Renal pelvis (tissue), 12 donors: Measurements from ENCODE around the gene AMDHD1. TPM values are rescaled to one million over a fixed set of nuclear protein-coding genes. Genes with fewer than 3 reads are reported as not detected.

Experiments used
- DNase-seq: peaks from one replicate; pipeline ENCODE4 v3.0.0-alpha.2; 2013
- long read RNA-seq, 16 experiments: transcript quantifications; one replicate each; lab custom pipeline, GENCODE V29; 2026
- polyA plus RNA-seq, 3 donors: library from polyadenylated mRNA; unstranded; fragments of 120-200 nt; gene quantifications; one replicate each; pipeline ENCODE4 v1.2.1, GENCODE V29; 2013; ENCODE audit not compliant: insufficient read length in 3 of 3

The AMDHD1 gene
- polyA plus RNA-seq: 1 to 10 TPM; 1.0 to 1.7 (median 1.4) TPM
- long read RNA-seq, donor 1: 0 reads
- long read RNA-seq, donor 2: 0 reads
- long read RNA-seq, donor 3, partial matches to known transcripts: 70 of 92 reads
- long read RNA-seq, donor 3, other reads (novel, unspliced or antisense): 22 of 92 reads
- long read RNA-seq, donor 4, partial matches to known transcripts: 0 of 1 reads
- long read RNA-seq, donor 4, other reads (novel, unspliced or antisense): 0 of 1 reads
- long read RNA-seq, donor 5: 0 reads
- long read RNA-seq, donor 6: 0 reads
- long read RNA-seq, donor 7: 0 reads
- long read RNA-seq, donor 8: 0 reads
- long read RNA-seq, donor 9: 0 reads
- long read RNA-seq, donor 10: 0 reads
- long read RNA-seq, donor 11: 0 reads
- long read RNA-seq, donor 12: 0 reads
- long read RNA-seq, donor 13: 0 reads
- long read RNA-seq, donor 14: 0 reads
- long read RNA-seq, donor 15: 0 reads
- long read RNA-seq, donor 16, partial matches to known transcripts: 0 of 1 reads
- long read RNA-seq, donor 16, other reads (novel, unspliced or antisense): 0 of 1 reads

DNA sequence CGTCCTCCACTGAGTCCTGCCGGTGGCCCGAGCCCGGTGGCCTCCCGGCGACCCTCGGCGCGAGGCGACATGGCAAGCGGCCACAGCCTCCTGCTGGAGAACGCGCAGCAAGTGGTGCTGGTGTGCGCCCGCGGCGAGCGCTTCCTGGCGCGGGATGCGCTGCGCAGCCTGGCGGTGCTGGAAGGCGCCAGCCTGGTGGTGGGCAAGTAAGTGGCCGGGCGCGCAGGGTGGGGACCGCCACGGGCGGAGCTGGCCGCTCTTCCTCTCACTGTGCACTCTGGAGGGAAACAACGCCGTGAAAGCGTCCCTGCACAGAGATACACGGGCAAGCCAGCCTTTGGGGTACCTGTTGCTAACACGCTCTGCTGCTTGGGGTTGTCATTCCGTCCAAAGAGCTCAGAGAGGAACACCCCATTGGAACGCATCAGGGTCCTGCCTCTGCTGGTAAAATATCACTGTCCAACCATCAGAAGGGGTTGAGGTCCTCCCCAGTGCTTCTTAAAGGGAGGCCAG, at the start of gene AMDHD1:
TSS of gene AMDHD1 (plus strand) at position 2 of the 513 bp plus-strand sequence. CDS start at position 70, 68 bp downstream.
- DNase-seq: peak; percentile 48

GRCh38 chr12:95896846-95897245, 46.3 kb upstream of the AMDHD1 start:
- no peak for DNase-seq

DNA sequence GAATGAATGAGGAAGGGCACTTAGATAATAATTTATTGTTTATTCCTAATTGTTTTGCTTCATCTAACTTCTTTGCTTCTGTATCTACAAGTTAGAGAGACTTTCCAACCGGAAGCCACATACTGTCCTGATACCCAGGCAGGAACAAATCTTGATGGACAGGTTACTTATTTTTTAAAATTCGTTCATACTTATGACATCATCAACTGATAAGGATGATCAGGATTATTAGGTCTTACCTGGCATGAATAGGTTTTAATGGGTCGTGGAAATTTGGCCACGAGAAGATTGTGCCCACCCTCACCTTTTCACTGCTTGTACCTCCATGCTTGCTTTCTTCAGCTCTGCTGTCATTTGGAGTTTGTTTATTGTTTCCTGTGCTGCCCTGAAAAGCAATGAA, 45.0 kb upstream of the AMDHD1 start:
- DNase-seq: no peak

DNA sequence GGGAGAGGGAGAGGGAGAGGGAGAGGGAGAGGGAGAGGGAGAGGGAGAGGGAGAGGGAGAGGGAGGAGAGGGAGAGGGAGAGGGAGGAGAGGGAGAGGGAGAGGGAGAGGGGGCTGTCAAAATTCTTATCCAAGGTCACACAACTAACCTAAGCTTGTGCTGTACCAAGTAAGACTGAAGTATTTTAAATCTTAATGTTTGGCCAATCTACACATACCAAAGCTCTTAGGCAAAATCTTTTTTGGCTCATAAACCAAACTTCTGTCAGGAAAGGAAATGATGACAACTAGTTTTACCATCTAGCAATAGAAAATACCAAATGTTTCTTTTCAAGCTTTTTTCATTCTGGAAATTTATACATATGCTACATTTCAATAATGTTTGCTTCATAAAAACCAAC, 34.6 kb upstream of the AMDHD1 start:
- no peak for DNase-seq

DNA sequence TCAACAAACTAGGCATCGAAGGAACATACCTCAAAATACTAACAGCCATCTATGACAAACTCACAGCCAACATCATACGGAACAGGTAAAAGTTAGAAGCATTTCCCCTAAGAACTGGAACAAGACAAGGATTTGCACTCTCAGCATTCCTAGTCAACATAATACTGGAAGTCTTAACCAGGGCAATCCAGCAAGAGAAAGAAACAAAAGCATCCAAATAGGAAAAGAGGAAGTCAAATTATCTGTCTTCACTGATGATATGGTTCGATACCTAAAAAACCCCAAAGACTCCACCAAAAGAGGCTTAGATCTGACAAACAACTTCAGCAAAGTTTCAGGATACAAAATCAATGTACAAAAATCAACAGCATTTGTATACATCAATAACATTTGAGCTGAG, 33.3 kb upstream of the AMDHD1 start:
- DNase-seq: no peak

DNA sequence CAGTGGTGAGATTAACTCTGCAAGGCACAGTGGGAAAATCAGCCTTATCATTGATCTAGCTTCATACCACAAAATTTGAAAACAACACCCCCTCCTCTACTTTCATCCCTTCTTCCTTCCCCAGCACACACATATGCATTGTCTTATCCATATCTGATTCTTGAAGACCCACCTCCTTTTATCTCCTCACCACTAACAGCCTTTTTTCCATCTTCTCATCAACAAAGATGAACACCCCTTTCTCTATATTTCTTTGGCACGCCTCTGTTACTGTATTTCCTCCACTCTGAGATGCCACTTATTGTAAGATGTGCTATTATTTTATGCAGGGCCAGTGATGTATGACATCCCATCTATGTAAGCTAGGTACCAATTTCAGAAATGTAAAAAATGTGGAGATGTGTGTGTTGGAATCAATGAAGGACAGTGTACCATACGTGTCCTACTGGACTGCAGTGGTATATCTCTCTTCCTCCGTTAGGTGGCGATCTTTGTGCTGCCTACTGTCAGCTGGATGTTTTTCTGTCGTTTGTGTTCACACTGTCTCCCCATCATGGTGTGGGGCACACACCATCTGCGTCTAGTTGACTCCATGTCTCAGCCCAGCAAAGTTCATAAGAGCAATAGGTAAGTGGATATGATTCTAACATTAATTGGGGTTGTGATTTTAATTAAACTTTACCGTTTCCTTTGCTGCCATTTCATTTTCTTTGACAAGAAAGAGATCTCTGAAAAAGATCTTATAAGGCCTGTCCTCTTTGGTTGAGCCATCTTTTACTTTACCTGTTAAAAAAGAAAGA, 24.7 kb upstream of the AMDHD1 start:
- DNase-seq: no peak

GRCh38 chr12:95919110-95919509, 24.0 kb upstream of the AMDHD1 start:
- DNase-seq: no peak

GRCh38 chr12:95922231-95922630, 20.9 kb upstream of the AMDHD1 start:
- DNase-seq: no peak

- no peak for DNase-seq
These were observed 2.6 kb upstream of the AMDHD1 start for GRCh38 chr12:95940514-95940913.

DNA sequence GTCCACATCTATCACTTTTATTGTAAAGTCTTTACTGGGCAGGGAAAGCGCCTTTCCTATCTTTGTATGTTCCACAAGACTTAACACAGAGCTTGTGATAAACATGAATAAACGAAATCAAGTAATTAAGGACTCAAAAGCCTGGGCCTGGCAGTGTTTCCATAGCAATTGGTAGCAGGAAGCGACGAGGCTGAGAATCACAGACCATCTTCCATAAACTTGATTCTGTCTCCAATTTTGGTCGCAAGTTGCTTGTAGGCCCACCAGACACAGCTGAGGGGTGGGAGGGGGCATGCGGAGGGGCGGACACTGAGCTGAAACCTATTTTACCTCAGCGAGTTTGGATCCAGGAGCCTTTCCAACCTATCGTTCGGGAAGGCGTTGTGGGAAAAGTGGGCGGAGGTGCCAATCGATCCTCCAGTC, 1.0 kb upstream of the AMDHD1 start:
- no peak for DNase-seq

DNA sequence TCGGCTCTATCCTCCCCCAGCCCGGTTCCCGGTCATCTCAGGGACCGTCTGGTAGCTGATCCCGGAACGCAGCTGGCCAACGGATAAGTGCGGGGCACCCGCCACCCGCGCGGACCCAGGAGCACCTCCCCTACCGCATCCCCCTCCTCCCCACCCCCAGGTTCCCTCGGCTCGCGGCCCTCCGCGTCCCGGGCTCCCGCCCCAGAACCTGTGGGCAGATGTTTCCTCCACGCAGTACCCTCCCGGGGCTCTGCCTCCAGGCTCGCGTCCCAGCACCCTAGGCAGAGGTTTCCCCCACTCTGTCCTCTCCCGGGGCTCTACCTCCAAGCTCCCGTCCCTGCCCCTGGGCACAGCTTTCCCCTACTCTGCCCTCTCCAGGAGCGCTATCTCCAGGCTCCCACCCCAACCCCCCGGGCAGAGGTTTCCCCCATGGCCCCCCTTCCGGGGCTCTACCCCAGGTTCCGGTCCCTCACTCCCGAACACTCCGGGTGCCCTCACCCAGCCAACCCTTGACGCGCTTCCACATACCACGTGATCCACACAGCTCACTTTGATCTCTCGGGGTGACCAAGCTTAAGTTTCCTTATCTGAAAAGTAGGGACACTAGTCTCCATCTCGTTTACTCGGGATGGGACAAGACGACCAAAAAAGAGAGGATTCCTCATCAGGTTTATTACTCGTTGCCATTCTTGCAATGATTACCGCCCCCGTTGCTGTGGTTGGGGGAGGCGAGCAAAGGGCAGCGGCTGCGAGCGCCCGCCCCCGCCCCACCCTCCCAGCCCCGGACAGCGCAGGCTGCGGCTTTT, 404 bp upstream of the AMDHD1 start, which contains the start of gene CCDC38:
TSS of gene CCDC38 (minus strand) at position 91 of the 806 bp plus-strand sequence. CDS start 6,105 bp downstream, outside the sequence.
- peak; percentile 61 for DNase-seq

DNA sequence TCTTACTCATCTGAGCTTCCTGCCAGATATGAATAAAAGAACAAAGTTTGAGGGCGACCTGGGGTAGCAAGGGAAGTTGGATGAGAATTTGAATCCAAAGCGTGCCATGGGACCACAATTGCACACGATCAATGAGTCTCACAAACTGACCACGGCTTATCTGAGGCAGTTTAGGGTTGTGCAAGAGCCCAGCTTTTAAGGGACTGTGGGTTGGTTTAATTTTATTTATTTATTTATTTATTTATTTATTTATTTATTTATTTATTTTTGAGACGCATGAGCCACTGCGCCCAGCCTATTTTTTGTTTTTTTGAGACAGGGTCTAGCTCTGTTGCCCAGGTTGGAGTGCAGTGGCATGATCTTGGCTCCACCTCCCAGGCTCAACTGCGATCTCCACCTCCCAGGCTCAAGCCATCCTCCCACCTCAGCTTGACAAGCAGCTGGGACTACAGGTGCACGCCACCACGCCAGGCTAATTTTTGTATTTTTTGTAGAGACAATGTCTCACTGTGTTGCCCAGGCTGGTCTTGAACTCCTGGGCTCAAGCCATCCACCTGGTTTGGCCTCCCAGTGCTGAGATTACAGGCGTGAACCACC, 1.1 kb downstream of the AMDHD1 start:
- no peak for DNase-seq

DNA sequence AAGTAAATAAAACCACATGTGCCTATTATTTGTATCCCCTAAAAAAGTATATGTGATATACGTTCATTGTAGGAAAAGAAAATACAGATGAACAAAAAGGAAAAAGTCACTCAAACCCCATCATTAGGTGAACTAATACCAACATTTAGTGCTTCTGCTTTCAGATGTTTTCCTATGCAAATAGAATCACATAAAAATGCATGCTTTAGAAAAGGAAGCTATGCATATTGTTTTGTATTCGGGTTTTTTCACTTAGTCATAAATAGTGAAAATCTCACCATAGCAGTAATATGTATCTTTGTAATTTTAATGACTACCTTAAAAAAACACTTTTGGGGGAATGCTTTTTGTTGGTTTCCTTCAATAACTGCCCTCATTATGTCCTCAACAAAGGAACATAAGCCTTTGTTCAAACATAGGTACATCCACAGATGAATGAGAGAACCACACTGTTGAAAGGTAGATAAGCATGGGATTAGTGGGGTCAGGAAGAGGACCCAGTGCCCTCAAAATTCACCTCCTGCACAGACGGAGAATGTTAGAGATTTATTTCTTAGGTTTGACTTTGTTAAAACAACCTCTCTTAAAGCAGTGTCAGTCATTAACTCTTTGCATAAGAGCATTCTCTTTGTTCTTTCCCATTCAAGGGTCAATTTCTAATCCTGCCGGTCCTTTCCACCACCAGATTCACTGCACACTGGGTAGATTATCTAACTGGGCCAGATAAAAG, 6.5 kb downstream of the AMDHD1 start:
- no peak for DNase-seq

GRCh38 chr12:95951515-95951914, 8.4 kb downstream of the AMDHD1 start:
- DNase-seq: no peak

- no peak for DNase-seq
These were observed 9.9 kb downstream of the AMDHD1 start for GRCh38 chr12:95953000-95953399.

DNA sequence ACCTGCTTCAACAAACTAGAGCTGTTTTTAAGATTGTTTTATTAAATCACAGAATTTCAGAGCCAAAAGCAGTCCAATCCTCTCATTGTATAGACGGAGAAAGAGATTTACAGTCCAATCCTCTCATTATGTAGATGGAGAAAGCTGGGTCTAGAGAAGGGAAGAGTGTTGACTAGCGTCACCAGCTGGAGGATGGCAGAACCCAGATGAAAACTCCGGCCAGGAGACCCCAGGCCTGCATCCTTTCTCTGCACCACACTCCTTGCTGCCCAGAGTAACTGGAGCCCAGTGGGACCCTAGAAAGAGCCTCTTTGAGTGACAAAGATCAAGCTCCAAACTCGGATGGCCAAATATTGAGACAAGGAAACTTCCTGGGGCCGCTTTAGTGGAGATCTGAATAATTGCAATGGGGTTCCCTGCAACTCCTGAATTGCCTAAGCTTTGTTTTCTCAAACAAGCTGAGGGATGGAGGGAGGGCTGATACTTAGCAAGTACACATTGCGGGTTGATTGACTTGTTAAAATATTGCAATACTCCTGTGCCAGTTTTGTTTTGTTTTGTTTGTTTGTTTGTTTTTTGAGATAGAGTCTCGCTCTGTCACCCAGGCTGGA, 12.5 kb downstream of the AMDHD1 start:
- no peak for DNase-seq

DNA sequence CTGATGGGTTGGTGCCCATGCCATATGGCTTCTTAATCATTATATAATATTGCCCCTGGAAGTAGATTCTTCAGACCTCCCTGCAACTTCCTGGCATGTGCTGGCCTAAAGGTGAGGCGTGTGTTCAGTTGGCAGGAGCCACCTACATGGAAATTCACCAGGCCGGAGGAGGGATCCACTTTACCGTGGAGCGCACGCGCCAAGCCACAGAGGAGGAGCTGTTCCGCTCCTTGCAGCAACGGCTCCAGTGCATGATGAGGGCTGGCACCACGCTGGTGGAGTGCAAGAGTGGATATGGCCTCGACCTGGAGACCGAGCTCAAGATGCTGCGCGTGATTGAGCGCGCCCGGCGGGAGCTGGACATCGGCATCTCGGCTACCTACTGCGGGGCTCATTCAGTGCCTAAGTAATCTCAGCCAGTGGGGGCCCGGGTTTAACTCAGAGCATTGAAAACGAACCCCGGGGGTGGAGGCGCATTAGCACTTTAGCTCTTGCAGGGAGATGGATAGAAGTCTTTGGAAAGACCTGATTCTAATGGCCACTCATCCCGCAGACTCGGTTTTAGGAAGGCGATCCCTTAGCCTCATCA, 13.5 kb downstream of the AMDHD1 start:
- no peak for DNase-seq

DNA sequence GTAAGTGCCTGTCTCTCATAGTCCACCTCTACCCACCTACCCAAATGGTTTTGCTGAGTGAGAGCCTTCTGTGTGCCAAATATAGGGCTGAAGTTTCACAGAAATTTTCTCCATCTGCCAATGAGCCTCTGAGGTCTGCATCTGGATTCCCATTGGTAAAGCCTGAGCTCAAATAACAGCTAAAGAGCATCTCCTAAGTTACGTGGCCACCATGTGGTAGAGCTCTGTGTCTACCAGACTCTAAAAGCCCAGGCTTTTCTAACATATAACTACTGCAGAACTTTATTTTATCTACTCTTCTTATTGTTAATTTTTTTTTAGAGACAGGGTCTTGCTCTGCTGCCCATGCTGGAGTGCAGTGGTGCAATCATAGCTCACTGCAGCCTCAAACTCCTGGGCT, 16.0 kb downstream of the AMDHD1 start:
- DNase-seq: no peak

GRCh38 chr12:95960241-95960640, 17.1 kb downstream of the AMDHD1 start:
- DNase-seq: no peak

- no peak for DNase-seq
These were observed 19.1 kb downstream of the AMDHD1 start for GRCh38 chr12:95962222-95962621.
